Glutamatergic neuron (in vitro differentiated cells): ENCODE data around the gene XRCC3. TPM values are rescaled to one million over a fixed set of nuclear protein-coding genes. Genes with fewer than 3 reads are reported as not detected.

Source experiments
- DNase-seq: peaks from one replicate; pipeline ENCODE4 v3.0.0; 2022
- H3K27ac Mint-ChIP-seq: one replicate; pipeline ENCODE4 v1.8.0; 2020; ENCODE audit warnings: mild to moderate bottlenecking, mixed read lengths, inconsistent platforms; ENCODE audit not compliant: unreplicated experiment
- H3K27me3 Mint-ChIP-seq: one replicate; pipeline ENCODE4 v1.8.0; 2020; ENCODE audit warnings: mild to moderate bottlenecking, moderate library complexity, mixed read lengths, inconsistent platforms; ENCODE audit not compliant: unreplicated experiment
- H3K36me3 Mint-ChIP-seq: one replicate; pipeline ENCODE4 v1.8.0; 2020; ENCODE audit warnings: mild to moderate bottlenecking, mixed read lengths, inconsistent platforms; ENCODE audit not compliant: unreplicated experiment
- H3K4me1 Mint-ChIP-seq: one replicate; pipeline ENCODE4 v1.8.0; 2020; ENCODE audit warnings: mild to moderate bottlenecking, low read depth, mixed read lengths, inconsistent platforms; ENCODE audit not compliant: unreplicated experiment
- H3K4me3 Mint-ChIP-seq: one replicate; pipeline ENCODE4 v1.8.0; 2020; ENCODE audit warnings: mild to moderate bottlenecking, mixed read lengths, inconsistent platforms; ENCODE audit not compliant: unreplicated experiment
- H3K9me3 Mint-ChIP-seq: one replicate; pipeline ENCODE4 v1.8.0; 2020; ENCODE audit warnings: mild to moderate bottlenecking, moderate library complexity, mixed read lengths, inconsistent platforms; ENCODE audit not compliant: unreplicated experiment
- CTCF ChIP-seq: fragments of 200-600 bp; sonication (generic); IDR thresholded peaks from one replicate; pipeline ENCODE4 v1.5.0; 2021; ENCODE audit not compliant: partially characterized antibody, unreplicated experiment
- total RNA-seq: library from RNA; stranded (reverse); fragmentation: NEBNext Ultra II Directional; extraction: Animal tissue kit (Norgen Biotek cat#: 25700); gene quantifications from one replicate; pipeline ENCODE4 v1.2.1, GENCODE V29; 2021; ENCODE audit not compliant: unreplicated experiment

The XRCC3 gene
- total RNA-seq, 1 donor from 2014 or later: 4.5 TPM

- H3K27me3 Mint-ChIP-seq: peaks cover 4% of the 10 kb centered on the region
- no peak for DNase-seq
- no peak for TF ChIP-seq CTCF
- H3K4me1 Mint-ChIP-seq: peaks cover 17% of the 10 kb centered on the region
- no peak overlapping the region for H3K4me3 Mint-ChIP-seq
- peaks cover 3% of the 10 kb centered on the region for H3K9me3 Mint-ChIP-seq
- H3K36me3 Mint-ChIP-seq: no peaks in the 10 kb centered on the region
- H3K27ac Mint-ChIP-seq: no peak overlapping the region
Observed at GRCh38 chr14:103649001-103649400, 66.2 kb downstream of the XRCC3 start.

Other genes with a start within 250 kb of the XRCC3 start
- 2,561 TPM for gene CKB, start 192.6 kb downstream of the XRCC3 start, total RNA-seq
- 7.8 TPM for gene TRMT61A, start 186.3 kb downstream of the XRCC3 start, total RNA-seq
- gene BAG5, start 152.8 kb downstream of the XRCC3 start, total RNA-seq: 34.4 TPM
- 54.9 TPM for gene COA8, start 152.5 kb downstream of the XRCC3 start, total RNA-seq
- 975 TPM for gene KLC1, start 86.2 kb downstream of the XRCC3 start, total RNA-seq
- gene ZFYVE21, start 359 bp upstream of the XRCC3 start, total RNA-seq: 49.1 TPM
- 24.6 TPM for gene PPP1R13B, start 132.1 kb upstream of the XRCC3 start, total RNA-seq
- not detected for gene TDRD9, start 213.0 kb upstream of the XRCC3 start, total RNA-seq
- gene RD3L, start 227.1 kb upstream of the XRCC3 start, total RNA-seq: not detected